ENCODE data around the gene EIF3L.

The EIF3L gene

GRCh38 chr22:37817705-37818408 is 31.4 kb upstream of the EIF3L start:
- peak; percentile 46 to 80 (median 71) for DNase-seq

GRCh38 chr22:37818409-37819104 is 30.7 kb upstream of the EIF3L start:
- DNase-seq, result peak; percentile 18 to 57 (median 48)

GRCh38 chr22:37819105-37819433 is 30.1 kb upstream of the EIF3L start:
- DNase-seq, result no peak

GRCh38 chr22:37820350-37820749 is 28.9 kb upstream of the EIF3L start:
- DNase-seq, result no peak

GRCh38 chr22:37822079-37822833 is 27.0 kb upstream of the EIF3L start:
- no peak for DNase-seq

GRCh38 chr22:37823134-37823985 is 25.9 kb upstream of the EIF3L start, which contains the start of gene GALR3:
GALR3 (plus strand) TSS chr22:37823382; CDS start chr22:37823407, 25 bp downstream.
- no peak for DNase-seq

GRCh38 chr22:37824674-37825641 is 24.3 kb upstream of the EIF3L start:
- no peak for DNase-seq

- no peak for DNase-seq
These were observed 22.2 kb upstream of the EIF3L start for GRCh38 chr22:37827056-37827455.

- no peak for DNase-seq
These were observed 19.0 kb upstream of the EIF3L start for GRCh38 chr22:37830093-37830842.

- no peak for DNase-seq
These were observed 17.7 kb upstream of the EIF3L start for GRCh38 chr22:37831472-37831871.

GRCh38 chr22:37832022-37832857 is 17.0 kb upstream of the EIF3L start:
- no peak for DNase-seq

- DNase-seq, result no peak
These were observed 7.0 kb upstream of the EIF3L start for GRCh38 chr22:37842015-37842793.

GRCh38 chr22:37843741-37844089 is 5.5 kb upstream of the EIF3L start:
- DNase-seq, result peak in 1 of 6 experiments; percentile 44

GRCh38 chr22:37844904-37845329 is 4.3 kb upstream of the EIF3L start:
- no peak for DNase-seq

GRCh38 chr22:37846433-37846832 is 2.8 kb upstream of the EIF3L start:
- no peak for DNase-seq

GRCh38 chr22:37848587-37849088 is 581 bp upstream of the EIF3L start:
- DNase-seq, result peak in 2 of 6 experiments; percentile 5 to 47

GRCh38 chr22:37850801-37851200 is 1.6 kb downstream of the EIF3L start:
- DNase-seq, result no peak

GRCh38 chr22:37852418-37852817 is 3.2 kb downstream of the EIF3L start:
- DNase-seq, result no peak

GRCh38 chr22:37854946-37855345 is 5.7 kb downstream of the EIF3L start:
- DNase-seq, result no peak

Data from stimulated activated naive CD4-positive, alpha-beta T cell (primary cell).